ENCODE data around the gene PCIF1.
"Not testable (repeated sequence)": the region's sequence is repeated elsewhere in the genome, so short reads cannot be mapped to it uniquely, and the experiment has no call there.

PCIF1 gene

DNA sequence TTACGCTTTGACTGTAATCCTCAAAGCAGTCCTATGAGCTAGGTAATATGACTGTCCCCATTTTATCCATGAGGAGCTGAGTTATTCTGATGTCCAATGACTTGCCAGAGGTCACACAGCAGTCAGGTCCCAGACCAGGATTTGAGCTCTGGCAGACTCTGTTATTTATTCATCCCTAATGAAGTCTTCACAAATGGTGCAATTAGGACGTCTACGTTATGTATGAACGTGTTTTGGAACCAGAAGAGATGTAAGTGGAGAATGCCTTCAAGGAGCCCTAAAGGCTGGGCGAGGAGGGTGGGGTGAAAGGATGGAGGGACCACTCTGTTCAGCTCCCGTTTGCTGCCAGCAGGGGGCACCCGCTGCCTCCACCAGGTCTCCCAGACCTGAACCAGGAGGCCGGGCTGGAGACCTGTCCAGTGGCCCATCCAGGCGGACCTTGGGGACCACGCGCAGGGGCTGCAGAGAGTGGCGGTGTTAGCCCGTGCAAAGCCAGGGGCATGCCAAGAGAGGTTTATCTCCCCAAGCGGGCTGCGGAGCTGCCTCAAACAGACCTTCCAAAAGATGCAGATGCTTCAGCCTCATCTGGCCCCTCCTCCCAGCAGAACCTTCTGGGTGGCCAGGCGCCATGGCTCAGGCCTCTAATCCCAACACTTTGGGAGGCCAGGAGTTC is 52.8 kb downstream of the PCIF1 start:
- Histone ChIP-seq H3K4me3 (ENCODE audit: low read length) (no peak overlapping the region), H3F3A (ENCODE audit: control insufficient read depth, insufficient read depth) (no peaks in the 10 kb centered on the region), H3K9me3 (ENCODE audit: control insufficient read depth, insufficient read depth, low read length) (no peaks in the 10 kb centered on the region), H3K27ac (ENCODE audit: low read depth, low read length) (no peak overlapping the region), H3K9me2 (replicated peaks; ENCODE audit: control insufficient read depth, low read length) (no peaks in the 10 kb centered on the region), H4K20me1 (ENCODE audit: control insufficient read depth, insufficient read depth, low read depth, low read length) (no peaks in the 10 kb centered on the region), H3K27me3 (ENCODE audit: control insufficient read depth, low read length) (peaks cover 9% of the 10 kb centered on the region), H3K4me2 (ENCODE audit: low read length) (no peak overlapping the region), H3K4me1 (ENCODE audit: control insufficient read depth, low read length) (peaks cover 11% of the 10 kb centered on the region), H3K36me3 (ENCODE audit: control insufficient read depth, low read length) (no peaks in the 10 kb centered on the region), H3K79me2 (ENCODE audit: control insufficient read depth, low read length) (no peaks in the 10 kb centered on the region)
- TF ChIP-seq, protein P1, sequence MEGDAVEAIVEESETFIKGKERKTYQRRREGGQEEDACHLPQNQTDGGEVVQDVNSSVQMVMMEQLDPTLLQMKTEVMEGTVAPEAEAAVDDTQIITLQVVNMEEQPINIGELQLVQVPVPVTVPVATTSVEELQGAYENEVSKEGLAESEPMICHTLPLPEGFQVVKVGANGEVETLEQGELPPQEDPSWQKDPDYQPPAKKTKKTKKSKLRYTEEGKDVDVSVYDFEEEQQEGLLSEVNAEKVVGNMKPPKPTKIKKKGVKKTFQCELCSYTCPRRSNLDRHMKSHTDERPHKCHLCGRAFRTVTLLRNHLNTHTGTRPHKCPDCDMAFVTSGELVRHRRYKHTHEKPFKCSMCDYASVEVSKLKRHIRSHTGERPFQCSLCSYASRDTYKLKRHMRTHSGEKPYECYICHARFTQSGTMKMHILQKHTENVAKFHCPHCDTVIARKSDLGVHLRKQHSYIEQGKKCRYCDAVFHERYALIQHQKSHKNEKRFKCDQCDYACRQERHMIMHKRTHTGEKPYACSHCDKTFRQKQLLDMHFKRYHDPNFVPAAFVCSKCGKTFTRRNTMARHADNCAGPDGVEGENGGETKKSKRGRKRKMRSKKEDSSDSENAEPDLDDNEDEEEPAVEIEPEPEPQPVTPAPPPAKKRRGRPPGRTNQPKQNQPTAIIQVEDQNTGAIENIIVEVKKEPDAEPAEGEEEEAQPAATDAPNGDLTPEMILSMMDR (IDR thresholded peaks at IDR 0.05; ENCODE audit: low read depth, low read length, poor library complexity, severe bottlenecking): peak; percentile 94
- no peak for TF ChIP-seq EZH2phosphoT487 (IDR thresholded peaks at IDR 0.05; ENCODE audit: borderline replicate concordance, low read length)

DNA sequence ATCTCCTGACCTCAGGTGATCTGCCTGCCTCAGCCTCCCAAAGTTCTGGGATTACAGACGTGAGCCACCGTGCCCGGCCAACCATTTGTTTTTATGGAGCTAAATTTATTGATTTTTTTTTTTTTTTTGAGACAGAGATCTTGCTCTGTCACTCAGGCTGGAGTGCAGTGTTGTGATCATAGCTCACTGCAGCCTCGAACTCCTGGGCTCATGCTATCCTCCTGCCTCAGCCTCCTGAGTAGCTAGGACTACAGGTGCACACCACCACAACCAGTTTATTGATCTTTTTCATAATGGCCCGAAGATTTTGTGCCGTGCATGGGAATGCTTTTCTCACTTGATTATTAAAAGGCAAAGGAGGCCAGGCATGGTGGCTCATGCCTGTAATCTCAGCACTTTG is 54.3 kb downstream of the PCIF1 start:
- Histone ChIP-seq H3K4me1 (ENCODE audit: control insufficient read depth, low read length) (peaks cover 19% of the 10 kb centered on the region), H3K27me3 (ENCODE audit: control insufficient read depth, low read length) (peaks cover 12% of the 10 kb centered on the region)
- not testable (repeated sequence) for H3K36me3 ChIP-seq (ENCODE audit: control insufficient read depth, low read length); H3F3A ChIP-seq (ENCODE audit: control insufficient read depth, insufficient read depth); H3K79me2 ChIP-seq (ENCODE audit: control insufficient read depth, low read length); H3K9me3 ChIP-seq (ENCODE audit: control insufficient read depth, insufficient read depth, low read length); H3K9me2 ChIP-seq (replicated peaks; ENCODE audit: control insufficient read depth, low read length); H3K27ac ChIP-seq (ENCODE audit: low read depth, low read length); H3K4me3 ChIP-seq (ENCODE audit: low read length); H3K4me2 ChIP-seq (ENCODE audit: low read length); H4K20me1 ChIP-seq (ENCODE audit: control insufficient read depth, insufficient read depth, low read depth, low read length)

DNA sequence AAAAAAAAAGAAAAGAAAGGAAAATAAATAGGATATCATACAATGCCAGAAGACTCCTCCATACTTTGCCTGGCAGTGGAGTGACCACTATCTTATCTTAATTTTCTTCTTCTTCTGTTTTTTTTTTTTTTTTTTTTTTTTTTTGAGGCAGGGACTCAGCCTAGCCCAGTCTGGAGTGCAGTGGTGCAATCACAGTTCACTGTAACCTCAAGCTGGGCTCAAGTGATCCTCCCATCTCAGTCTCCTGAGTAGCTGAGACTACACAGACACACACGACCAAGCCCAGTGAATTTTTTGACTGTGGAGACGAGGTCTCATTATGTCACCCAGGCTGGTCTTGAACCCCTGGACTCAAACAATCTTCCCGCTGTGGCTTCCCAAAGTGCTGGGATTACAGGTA is 57.1 kb downstream of the PCIF1 start:
- peak overlapping the region; percentile 36; the same call in 1 of the 2 replicates for H3K4me3 ChIP-seq (ENCODE audit: low read length)
- no peaks in the 10 kb centered on the region; the same call in 1 of the 2 replicates for H3F3A ChIP-seq (ENCODE audit: control insufficient read depth, insufficient read depth)
- no peak for TF ChIP-seq EZH2phosphoT487 (IDR thresholded peaks at IDR 0.05; ENCODE audit: borderline replicate concordance, low read length)
- TF ChIP-seq, protein P1 (IDR thresholded peaks at IDR 0.05; ENCODE audit: low read depth, low read length, poor library complexity, severe bottlenecking): no peak
- no peaks in the 10 kb centered on the region for H3K36me3 ChIP-seq (ENCODE audit: control insufficient read depth, low read length)
- H3K79me2 ChIP-seq (ENCODE audit: control insufficient read depth, low read length): no peaks in the 10 kb centered on the region
- H3K4me2 ChIP-seq (ENCODE audit: low read length): peak overlapping the region; percentile 57
- H3K9me2 ChIP-seq (replicated peaks; ENCODE audit: control insufficient read depth, low read length): no peaks in the 10 kb centered on the region
- H4K20me1 ChIP-seq (ENCODE audit: control insufficient read depth, insufficient read depth, low read depth, low read length): no peaks in the 10 kb centered on the region
- H3K27ac ChIP-seq (ENCODE audit: low read depth, low read length): no peak overlapping the region
- peaks cover 22% of the 10 kb centered on the region for H3K4me1 ChIP-seq (ENCODE audit: control insufficient read depth, low read length)
- H3K9me3 ChIP-seq (ENCODE audit: control insufficient read depth, insufficient read depth, low read length): no peaks in the 10 kb centered on the region
- H3K27me3 ChIP-seq (ENCODE audit: control insufficient read depth, low read length): peaks cover 9% of the 10 kb centered on the region

DNA sequence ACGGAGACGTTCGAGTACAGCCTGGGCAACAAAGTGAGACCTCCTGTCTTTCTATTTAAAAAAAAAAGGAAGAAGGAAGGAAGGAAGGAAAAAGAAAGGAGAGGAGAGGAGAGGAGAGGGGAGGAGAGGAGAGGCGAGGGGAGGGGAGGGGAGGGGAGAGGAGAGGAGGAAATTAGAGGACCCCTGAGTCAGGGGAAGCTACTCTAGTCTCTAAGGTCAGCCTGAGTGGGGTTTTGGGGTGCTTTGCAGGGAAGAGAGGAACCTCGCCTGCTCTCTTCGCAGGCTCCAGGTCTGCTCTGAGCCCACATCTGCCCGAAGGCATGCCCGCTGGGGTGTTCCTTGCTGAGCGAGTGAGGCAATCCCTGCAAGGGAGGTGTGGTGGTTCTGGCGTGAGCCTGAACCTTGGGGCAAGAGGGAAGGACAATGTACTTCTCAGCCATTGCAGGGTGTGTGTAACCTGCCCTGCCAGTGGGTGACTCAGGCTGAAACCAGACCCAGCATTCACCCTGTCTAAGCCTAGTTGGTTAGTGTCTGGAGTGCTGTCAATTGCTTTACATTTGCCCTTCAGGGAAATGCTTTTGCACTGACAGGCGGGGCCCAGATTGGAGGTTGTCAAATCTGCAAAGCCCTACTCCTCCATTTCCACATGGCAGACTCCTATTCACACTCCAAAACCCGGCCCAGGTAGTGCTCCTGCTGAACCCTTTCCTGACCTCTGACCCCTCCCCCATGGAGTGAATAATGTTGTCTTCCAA is 58.9 kb downstream of the PCIF1 start:
- Histone ChIP-seq H3K27me3 (ENCODE audit: control insufficient read depth, low read length) (peaks cover 18% of the 10 kb centered on the region), H3K4me2 (ENCODE audit: low read length) (no peak overlapping the region), H3K36me3 (ENCODE audit: control insufficient read depth, low read length) (no peaks in the 10 kb centered on the region), H4K20me1 (ENCODE audit: control insufficient read depth, insufficient read depth, low read depth, low read length) (no peaks in the 10 kb centered on the region), H3K9me3 (ENCODE audit: control insufficient read depth, insufficient read depth, low read length) (no peaks in the 10 kb centered on the region), H3K4me3 (ENCODE audit: low read length) (no peak overlapping the region), H3K4me1 (ENCODE audit: control insufficient read depth, low read length) (peaks cover 22% of the 10 kb centered on the region), H3K9me2 (replicated peaks; ENCODE audit: control insufficient read depth, low read length) (no peaks in the 10 kb centered on the region), H3K79me2 (ENCODE audit: control insufficient read depth, low read length) (no peaks in the 10 kb centered on the region), H3F3A (ENCODE audit: control insufficient read depth, insufficient read depth) (no peaks in the 10 kb centered on the region; the same call in 1 of the 2 replicates), H3K27ac (ENCODE audit: low read depth, low read length) (no peak overlapping the region)
- TF ChIP-seq EZH2phosphoT487 (IDR thresholded peaks at IDR 0.05; ENCODE audit: borderline replicate concordance, low read length): no peak
- TF ChIP-seq, protein P1 (IDR thresholded peaks at IDR 0.05; ENCODE audit: low read depth, low read length, poor library complexity, severe bottlenecking): no peak
